ENCODE data around the gene LRRC8B.

The LRRC8B gene

GRCh38 chr1:89635825-89636815, 111.5 kb downstream of the LRRC8B start:
- peaks cover 16% of the 10 kb centered on the region; the same call in 1 of the 2 replicates for H3K4me1 ChIP-seq (ENCODE audit: control insufficient read depth, insufficient read depth, low read length)
- no peak overlapping the region for H3K27ac ChIP-seq (ENCODE audit: low read depth, low read length)
- no peak overlapping the region for H3K9ac ChIP-seq (ENCODE audit: low read length)
- H3K27me3 ChIP-seq (ENCODE audit: control insufficient read depth, insufficient read depth, low read length): peaks cover 47% of the 10 kb centered on the region
- H3K9me3 ChIP-seq (ENCODE audit: control insufficient read depth, insufficient read depth, low read depth, low read length): no peaks in the 10 kb centered on the region
- no peak overlapping the region for H3K4me3 ChIP-seq (ENCODE audit: low read depth, low read length)
- no peaks in the 10 kb centered on the region for H3K36me3 ChIP-seq (ENCODE audit: control insufficient read depth, insufficient read depth, low read length)

GRCh38 chr1:89637496-89637895, 112.9 kb downstream of the LRRC8B start:
- no peak overlapping the region for H3K27ac ChIP-seq (ENCODE audit: low read depth, low read length)
- no peak overlapping the region for H3K4me3 ChIP-seq (ENCODE audit: low read depth, low read length)
- H3K36me3 ChIP-seq (ENCODE audit: control insufficient read depth, insufficient read depth, low read length): no peaks in the 10 kb centered on the region
- peaks cover 33% of the 10 kb centered on the region for H3K27me3 ChIP-seq (ENCODE audit: control insufficient read depth, insufficient read depth, low read length)
- H3K9me3 ChIP-seq (ENCODE audit: control insufficient read depth, insufficient read depth, low read depth, low read length): no peaks in the 10 kb centered on the region
- H3K9ac ChIP-seq (ENCODE audit: low read length): no peak overlapping the region
- peaks cover 9% of the 10 kb centered on the region; the same call in 1 of the 2 replicates for H3K4me1 ChIP-seq (ENCODE audit: control insufficient read depth, insufficient read depth, low read length)

- Histone ChIP-seq H3K9ac (ENCODE audit: low read length) (no peak overlapping the region), H3K4me1 (ENCODE audit: control insufficient read depth, insufficient read depth, low read length) (no peaks in the 10 kb centered on the region), H3K27ac (ENCODE audit: low read depth, low read length) (no peak overlapping the region), H3K4me3 (ENCODE audit: low read depth, low read length) (no peak overlapping the region), H3K9me3 (ENCODE audit: control insufficient read depth, insufficient read depth, low read depth, low read length) (no peaks in the 10 kb centered on the region), H3K27me3 (ENCODE audit: control insufficient read depth, insufficient read depth, low read length) (peaks cover 8% of the 10 kb centered on the region; the same call in 1 of the 2 replicates), H3K36me3 (ENCODE audit: control insufficient read depth, insufficient read depth, low read length) (no peaks in the 10 kb centered on the region)
These were observed 115.8 kb downstream of the LRRC8B start for GRCh38 chr1:89640440-89640839.

- H3K9me3 ChIP-seq (ENCODE audit: control insufficient read depth, insufficient read depth, low read depth, low read length): peaks cover 2% of the 10 kb centered on the region; the same call in 1 of the 2 replicates
These were observed 117.2 kb downstream of the LRRC8B start for GRCh38 chr1:89641781-89642180.

GRCh38 chr1:89643577-89643976, 118.9 kb downstream of the LRRC8B start:
- no peak overlapping the region for H3K4me3 ChIP-seq (ENCODE audit: low read depth, low read length)
- H3K36me3 ChIP-seq (ENCODE audit: control insufficient read depth, insufficient read depth, low read length): no peaks in the 10 kb centered on the region
- no peak overlapping the region for H3K9ac ChIP-seq (ENCODE audit: low read length)
- H3K4me1 ChIP-seq (ENCODE audit: control insufficient read depth, insufficient read depth, low read length): no peaks in the 10 kb centered on the region
- H3K9me3 ChIP-seq (ENCODE audit: control insufficient read depth, insufficient read depth, low read depth, low read length): peaks cover 2% of the 10 kb centered on the region; the same call in 1 of the 2 replicates
- no peak overlapping the region for H3K27ac ChIP-seq (ENCODE audit: low read depth, low read length)
- no peaks in the 10 kb centered on the region for H3K27me3 ChIP-seq (ENCODE audit: control insufficient read depth, insufficient read depth, low read length)

More at GRCh38 chr1:89641781-89642180, 117.2 kb downstream of the LRRC8B start:
- H3K27me3 ChIP-seq (ENCODE audit: control insufficient read depth, insufficient read depth, low read length): no peaks in the 10 kb centered on the region; the same call in 1 of the 2 replicates
- H3K4me1 ChIP-seq (ENCODE audit: control insufficient read depth, insufficient read depth, low read length): no peaks in the 10 kb centered on the region
- H3K36me3 ChIP-seq (ENCODE audit: control insufficient read depth, insufficient read depth, low read length): no peaks in the 10 kb centered on the region
- no peak overlapping the region for H3K4me3 ChIP-seq (ENCODE audit: low read depth, low read length)
- no peak overlapping the region for H3K27ac ChIP-seq (ENCODE audit: low read depth, low read length)
- H3K9ac ChIP-seq (ENCODE audit: low read length): no peak overlapping the region

GRCh38 chr1:89644119-89644814, 119.6 kb downstream of the LRRC8B start:
- Histone ChIP-seq H3K36me3 (ENCODE audit: control insufficient read depth, insufficient read depth, low read length) (no peaks in the 10 kb centered on the region), H3K9ac (ENCODE audit: low read length) (no peak overlapping the region), H3K27ac (ENCODE audit: low read depth, low read length) (no peak overlapping the region), H3K4me3 (ENCODE audit: low read depth, low read length) (no peak overlapping the region), H3K9me3 (ENCODE audit: control insufficient read depth, insufficient read depth, low read depth, low read length) (peaks cover 2% of the 10 kb centered on the region; the same call in 1 of the 2 replicates), H3K27me3 (ENCODE audit: control insufficient read depth, insufficient read depth, low read length) (no peaks in the 10 kb centered on the region), H3K4me1 (ENCODE audit: control insufficient read depth, insufficient read depth, low read length) (no peaks in the 10 kb centered on the region)

GRCh38 chr1:89646259-89646658, 121.6 kb downstream of the LRRC8B start:
- no peaks in the 10 kb centered on the region for H3K27me3 ChIP-seq (ENCODE audit: control insufficient read depth, insufficient read depth, low read length)
- no peaks in the 10 kb centered on the region for H3K36me3 ChIP-seq (ENCODE audit: control insufficient read depth, insufficient read depth, low read length)
- H3K9ac ChIP-seq (ENCODE audit: low read length): no peak overlapping the region
- H3K27ac ChIP-seq (ENCODE audit: low read depth, low read length): no peak overlapping the region
- no peak overlapping the region for H3K4me3 ChIP-seq (ENCODE audit: low read depth, low read length)
- H3K9me3 ChIP-seq (ENCODE audit: control insufficient read depth, insufficient read depth, low read depth, low read length): peaks cover 2% of the 10 kb centered on the region; the same call in 1 of the 2 replicates
- no peaks in the 10 kb centered on the region for H3K4me1 ChIP-seq (ENCODE audit: control insufficient read depth, insufficient read depth, low read length)

All from HUES6 (cell line).